ENCODE data around the gene PRMT7. TPM values are rescaled to one million over a fixed set of nuclear protein-coding genes. Genes with fewer than 3 reads are reported as not detected.

PRMT7 gene
- total and polyA plus RNA-seq, 2 of the 8 experiments (the other 6 are each of a cell fraction or from before 2014, with no cell fraction given) = 48.2 to 49.3 TPM

DNA sequence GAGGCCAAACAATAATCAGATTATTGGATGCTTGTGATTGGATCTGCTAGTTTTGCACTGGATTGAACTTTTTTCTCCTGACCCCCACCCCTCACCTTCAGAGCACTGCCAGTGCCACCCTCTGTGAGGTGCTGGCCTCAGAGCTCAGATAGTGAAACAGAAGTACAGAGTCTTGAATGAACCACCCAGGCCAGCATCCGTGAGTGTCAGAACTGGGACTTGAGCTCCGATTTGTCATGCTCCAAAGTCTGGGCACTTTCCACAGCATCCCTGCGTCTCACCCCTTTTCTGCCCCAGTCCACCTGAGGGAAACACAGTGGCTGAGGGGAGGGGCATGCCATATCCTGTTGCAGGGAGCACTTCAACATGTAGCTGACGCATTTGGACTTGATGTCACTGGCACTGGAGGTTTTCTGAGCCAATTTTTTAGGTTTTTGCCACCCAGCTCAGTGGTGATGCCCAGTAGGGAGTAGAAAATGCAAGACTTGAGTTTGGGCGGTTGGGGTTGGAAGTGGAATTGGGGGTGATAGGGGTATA lies 90.2 kb downstream of the PRMT7 start:
- Histone ChIP-seq H3K79me1 (ENCODE audit: low read depth, low read length) (no peaks in the 10 kb centered on the region), H3K23me2 (ENCODE audit: low read depth, low read length) (no peaks in the 10 kb centered on the region), H3K4me3 (ENCODE audit: extremely low read depth in 1 of 4, insufficient read depth in 2 of 4, low read depth in 3 of 4, low read length in 4 of 4) (no peak overlapping the region), H2BK20ac (ENCODE audit: low read length) (no peak overlapping the region), H2AK5ac (ENCODE audit: low read depth, low read length) (no peak overlapping the region), H3K27ac (ENCODE audit: low read depth, low read length) (no peak overlapping the region), H2BK120ac (replicated peaks; ENCODE audit: low read depth, low read length) (no peak overlapping the region), H3K4ac (replicated peaks; ENCODE audit: insufficient read length, low read depth, low read length) (no peak overlapping the region), H4K5ac (ENCODE audit: insufficient read length, low read depth, low read length) (no peak overlapping the region), H3K27me3 (replicated peaks in 1 of 4; ENCODE audit: control insufficient read depth in 3 of 4, extremely low read depth in 1 of 4, insufficient read depth in 3 of 4, low read length in 3 of 4) (no peaks in the 10 kb centered on the region), H3K9me3 (ENCODE audit: insufficient read depth in 2 of 2, low read depth in 1 of 2, low read length in 1 of 2) (no peaks in the 10 kb centered on the region), H2BK12ac (ENCODE audit: low read depth, low read length) (no peak overlapping the region), H3K9ac (replicated peaks in 1 of 4; ENCODE audit: extremely low read depth in 1 of 4, low read depth in 3 of 4, low read length in 3 of 4) (no peak overlapping the region), H3K56ac (replicated peaks; ENCODE audit: insufficient read length, low read depth, low read length) (no peak overlapping the region), H3K23ac (ENCODE audit: insufficient read length) (no peak overlapping the region), H3K36me3 (ENCODE audit: control insufficient read depth in 2 of 4, insufficient read depth in 4 of 4, low read length in 3 of 4) (no peaks in the 10 kb centered on the region), H3K79me2 (ENCODE audit: control insufficient read depth in 1 of 2, insufficient read depth in 2 of 2, low read length in 2 of 2) (no peaks in the 10 kb centered on the region), H2AFZ (ENCODE audit: low read length) (no peak overlapping the region), H3K4me2 (ENCODE audit: insufficient read depth in 1 of 2, low read depth in 2 of 2, low read length in 2 of 2) (no peak overlapping the region), H3K18ac (ENCODE audit: extremely low read depth, low read length) (no peak overlapping the region), H4K8ac (ENCODE audit: extremely low read depth, insufficient read depth, low read length) (no peak overlapping the region), H2BK5ac (ENCODE audit: low read depth, low read length) (no peak overlapping the region), H2BK15ac (ENCODE audit: low read length) (no peak overlapping the region), H3K14ac (ENCODE audit: insufficient read length) (no peak overlapping the region), H4K91ac (replicated peaks; ENCODE audit: insufficient read length, low read length) (no peak overlapping the region), H3K4me1 (replicated peaks in 1 of 4; ENCODE audit: control insufficient read depth in 3 of 4, insufficient read depth in 4 of 4, low read length in 3 of 4) (peaks cover 0 to 11% (median 2%) of the 10 kb centered on the region in 4 experiments; a peak in 5 of 7 replicates), H4K20me1 (replicated peaks in 1 of 2; ENCODE audit: control insufficient read depth in 1 of 2, insufficient read depth in 2 of 2, low read length in 2 of 2) (peaks cover 0 to 2% of the 10 kb centered on the region in 2 experiments)
- CTCF ChIA-PET (ENCODE audit: partially characterized antibody) = interaction anchor here (0.8 to 5.8 kb wide), 11 partner anchors 7 to 120 kb away, joined by 3 to 26 read pairs (median 5); no protein-coding TSS in a partner anchor
- 51 to 100% methylated on average over 1 to 5 of the region's 5 CpGs for WGBS, 2 experiments (ENCODE audit: extremely low coverage in 1 of 2, insufficient coverage in 1 of 2, insufficient read length in 1 of 2, insufficient replicate concordance in 2 of 2, low coverage in 1 of 2, low lambda C conversion rate in 2 of 2, missing lambda C conversion rate in 1 of 2)
- no peak for DNase-seq (ENCODE audit: low read depth in 1 of 2, low spot score in 2 of 2)
- FAIRE-seq = no peak
- POLR2A ChIA-PET (ENCODE audit: partially characterized antibody) = no interaction called here
- TF ChIP-seq GTF2F1 (IDR thresholded peaks at IDR 0.05; ENCODE audit: borderline replicate concordance, low read depth, low read length) (no peak), CEBPB (IDR thresholded peaks at IDR 0.05; ENCODE audit: low read depth, low read length) (no peak), RAD21 (IDR thresholded peaks at IDR 0.05 in 1 of 2, conservative IDR thresholded peaks at IDR 0.05 in 1 of 2; ENCODE audit: low read depth in 2 of 2, low read length in 2 of 2) (no peak), HDAC2 (IDR thresholded peaks at IDR 0.05; ENCODE audit: borderline replicate concordance in 1 of 2, low read depth in 2 of 2, low read length in 2 of 2) (no peak), JUN (IDR thresholded peaks at IDR 0.05; ENCODE audit: low read depth, low read length) (no peak), EZH2 (IDR thresholded peaks at IDR 0.05; ENCODE audit: low read depth, low read length, severe bottlenecking) (no peak), POU5F1 (IDR thresholded peaks at IDR 0.05; ENCODE audit: low read depth, low read length) (no peak), ASH2L (IDR thresholded peaks at IDR 0.05; ENCODE audit: low read length) (no peak), SIX5 (IDR thresholded peaks at IDR 0.05; ENCODE audit: low read depth, low read length) (no peak), SP2 (IDR thresholded peaks at IDR 0.05; ENCODE audit: low read length) (no peak), KDM1A (IDR thresholded peaks at IDR 0.05; ENCODE audit: borderline replicate concordance, low read length) (no peak), RBBP5 (IDR thresholded peaks at IDR 0.05; ENCODE audit: borderline replicate concordance, low read depth, low read length) (no peak)
- TF ChIP-seq, protein P1, sequence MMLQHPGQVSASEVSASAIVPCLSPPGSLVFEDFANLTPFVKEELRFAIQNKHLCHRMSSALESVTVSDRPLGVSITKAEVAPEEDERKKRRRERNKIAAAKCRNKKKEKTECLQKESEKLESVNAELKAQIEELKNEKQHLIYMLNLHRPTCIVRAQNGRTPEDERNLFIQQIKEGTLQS (IDR thresholded peaks at IDR 0.05; ENCODE audit: insufficient read depth, low read depth, low read length) = no peak
